H9 (cell line): ENCODE results near the gene WDR83. TPM values are rescaled to one million over a fixed set of nuclear protein-coding genes. Genes with fewer than 3 reads are reported as not detected.

ENCODE experiments used
- DNase-seq: peaks from one replicate; pipeline ENCODE4 v3.0.0-alpha.2; 2017
- H2AFZ ChIP-seq: one replicate; pipeline ENCODE4 v1.6.1; 2013; ENCODE audit warnings: mild to moderate bottlenecking, low read length, control low read depth, moderate library complexity
- H2AK5ac ChIP-seq: 2 replicates; pipeline ENCODE4 v1.6.1; 2013; ENCODE audit warnings: low read length, control low read depth, mixed read lengths; ENCODE audit not compliant: insufficient read length
- H2BK120ac ChIP-seq: one replicate; pipeline ENCODE4 v1.6.1; 2013; ENCODE audit warnings: low read depth, mild to moderate bottlenecking, low read length, control low read depth, inconsistent platforms; ENCODE audit not compliant: poor library complexity, severe bottlenecking
- H2BK12ac ChIP-seq: 2 replicates; pipeline ENCODE4 v1.6.1; 2013; ENCODE audit warnings: low read length, control low read depth, mixed read lengths, low read depth; ENCODE audit not compliant: insufficient read length
- H2BK15ac ChIP-seq: 2 replicates; pipeline ENCODE4 v1.6.1; 2013; ENCODE audit warnings: low read depth, low read length, control low read depth
- H2BK20ac ChIP-seq: one replicate; pipeline ENCODE4 v1.6.1; 2013; ENCODE audit warnings: low read depth, mild to moderate bottlenecking, low read length, control low read depth, inconsistent platforms; ENCODE audit not compliant: poor library complexity, severe bottlenecking
- H2BK5ac ChIP-seq: 2 replicates; pipeline ENCODE4 v1.6.1; 2013; ENCODE audit warnings: low read length, control low read depth, mixed read lengths; ENCODE audit not compliant: insufficient read length
- H3K14ac ChIP-seq: 2 replicates; pipeline ENCODE4 v1.6.1; 2013; ENCODE audit warnings: low read length, control low read depth; ENCODE audit not compliant: insufficient read depth
- H3K18ac ChIP-seq: 2 replicates; pipeline ENCODE4 v1.6.1; 2013; ENCODE audit warnings: low read depth, mild to moderate bottlenecking, mixed read lengths, low read length, control low read depth; ENCODE audit not compliant: insufficient read length
- H3K23ac ChIP-seq: 2 replicates; pipeline ENCODE4 v1.6.1; 2013; ENCODE audit warnings: low read length, control low read depth, mixed read lengths, low read depth; ENCODE audit not compliant: insufficient read length
- H3K23me2 ChIP-seq: 2 replicates; pipeline ENCODE4 v1.6.1; 2013; ENCODE audit warnings: low read depth, mild to moderate bottlenecking, mixed read lengths, low read length, control low read depth; ENCODE audit not compliant: insufficient read length, poor library complexity, severe bottlenecking
- H3K27ac ChIP-seq: 2 replicates; pipeline ENCODE4 v1.5.1; 2013; ENCODE audit warnings: low read length, control low read depth, mixed read lengths, low read depth; ENCODE audit not compliant: insufficient read length
- H3K27me3 ChIP-seq: 2 replicates; pipeline ENCODE4 v1.6.1; 2013; ENCODE audit warnings: low read length, control low read depth, inconsistent platforms; ENCODE audit not compliant: insufficient read depth
- H3K4ac ChIP-seq: 2 replicates; pipeline ENCODE4 v1.6.1; 2013; ENCODE audit warnings: low read depth, mild to moderate bottlenecking, control low read depth, inconsistent platforms, low read length, moderate library complexity
- H3K4me1 ChIP-seq: 2 replicates; pipeline ENCODE4 v1.6.1; 2013; ENCODE audit warnings: low read length, control low read depth, inconsistent platforms; ENCODE audit not compliant: insufficient read depth
- H3K4me2 ChIP-seq: 2 replicates; pipeline ENCODE4 v1.6.1; 2013; ENCODE audit warnings: low read length, control low read depth, mixed read lengths; ENCODE audit not compliant: insufficient read length, insufficient read depth
- H3K56ac ChIP-seq: 2 replicates; pipeline ENCODE4 v1.6.1; 2013; ENCODE audit warnings: low read depth, mild to moderate bottlenecking, mixed read lengths, low read length, control low read depth; ENCODE audit not compliant: insufficient read length
- H3K79me1 ChIP-seq: 2 replicates; pipeline ENCODE4 v1.6.1; 2013; ENCODE audit warnings: low read depth, mild to moderate bottlenecking, moderate library complexity, low read length, control low read depth, inconsistent platforms; ENCODE audit not compliant: insufficient read depth, poor library complexity, severe bottlenecking
- H3K79me2 ChIP-seq: 2 replicates; pipeline ENCODE4 v1.6.1; 2013; ENCODE audit warnings: low read length, control low read depth, inconsistent platforms; ENCODE audit not compliant: insufficient read depth
- H3K9ac ChIP-seq: 2 replicates; pipeline ENCODE4 v1.6.1; 2013; ENCODE audit warnings: low read length, control low read depth, mixed read lengths; ENCODE audit not compliant: insufficient read length; ENCODE audit errors: extremely low read depth
- H3K9me3 ChIP-seq: one replicate; pipeline ENCODE4 v1.6.1; 2013; ENCODE audit warnings: low read depth, low read length, inconsistent platforms; ENCODE audit not compliant: control insufficient read depth
- H3T11ph ChIP-seq: one replicate; pipeline ENCODE4 v1.6.1; 2013; ENCODE audit warnings: mild to moderate bottlenecking, low read length, control low read depth, inconsistent platforms
- H4K20me1 ChIP-seq: one replicate; pipeline ENCODE4 v1.6.1; 2013; ENCODE audit not compliant: control insufficient read depth, insufficient read length, insufficient read depth
- H4K5ac ChIP-seq: 2 replicates; pipeline ENCODE4 v1.6.1; 2013; ENCODE audit warnings: low read depth, mild to moderate bottlenecking, mixed read lengths, low read length, control low read depth; ENCODE audit not compliant: insufficient read length
- H4K8ac ChIP-seq: replicated peaks from 2 replicates; pipeline ENCODE4 v1.6.1; 2013; ENCODE audit warnings: low read length, control low read depth, mixed read lengths, low read depth; ENCODE audit not compliant: insufficient read length
- H4K91ac ChIP-seq: 2 replicates; pipeline ENCODE4 v1.6.1; 2013; ENCODE audit warnings: low read depth, mild to moderate bottlenecking, moderate library complexity, mixed read lengths, low read length, control low read depth; ENCODE audit not compliant: insufficient read length
- H3K27ac Mint-ChIP-seq, 3 experiments: 2 replicates in 2 of 3; 3 replicates in 1 of 3; pipeline ENCODE4 v1.8.0; 2020 to 2021; ENCODE audit warnings: mixed read lengths in 3 of 3, mild to moderate bottlenecking in 1 of 3, moderate library complexity in 1 of 3
- H3K27me3 Mint-ChIP-seq: 2 replicates; pipeline ENCODE4 v1.8.0; 2021; ENCODE audit warnings: low read depth, mild to moderate bottlenecking, moderate library complexity, mixed read lengths
- H3K36me3 Mint-ChIP-seq, 3 experiments: 2 replicates in 2 of 3; 3 replicates in 1 of 3; pipeline ENCODE4 v1.8.0; 2020 to 2021; ENCODE audit warnings: low read depth in 3 of 3, mixed read lengths in 3 of 3; ENCODE audit not compliant: insufficient read depth in 1 of 3
- H3K4me1 Mint-ChIP-seq, 2 experiments: 2 replicates each; pipeline ENCODE4 v1.8.0; 2020; ENCODE audit warnings: mixed read lengths in 2 of 2
- H3K4me3 Mint-ChIP-seq, 2 experiments: 2 replicates in 1 of 2; 3 replicates in 1 of 2; pipeline ENCODE4 v1.8.0; 2020 to 2021; ENCODE audit warnings: mild to moderate bottlenecking in 2 of 2, mixed read lengths in 2 of 2, moderate library complexity in 1 of 2
- H3K9me3 Mint-ChIP-seq, 2 experiments: 2 replicates in 1 of 2; 3 replicates in 1 of 2; pipeline ENCODE4 v1.8.0; 2020; ENCODE audit warnings: mild to moderate bottlenecking in 2 of 2, mixed read lengths in 2 of 2, moderate library complexity in 1 of 2
- CTCF ChIP-seq: fragments of 200-600 bp; sonication (generic); conservative IDR thresholded peaks from 3 replicates; pipeline ENCODE4 v1.8.0; 2021; ENCODE audit warnings: antibody characterized with exemption, mild to moderate bottlenecking
- WGBS: extraction: QIAGEN DNeasy Blood & Tissue Kit; methylation state at CpG from one replicate; pipeline ENCODE4 v1.1.7; 2013; ENCODE audit warnings: missing lambda C conversion rate, low lambda C conversion rate, mixed read lengths; ENCODE audit not compliant: insufficient read length; ENCODE audit errors: extremely low coverage; 5-methylcytosine and 5-hydroxymethylcytosine counted together
- total RNA-seq: library from RNA; stranded (reverse); gene quantifications from 2 replicates; pipeline ENCODE4 v1.2.1, GENCODE V29; 2021

WDR83 gene
- total RNA-seq, 1 experiment from 2014 or later: 21.0 TPM

- Histone ChIP-seq H2BK15ac (no peak overlapping the region), H2BK120ac (no peak overlapping the region), H3K27me3 (no peaks in the 10 kb centered on the region), H3K27ac (no peak overlapping the region), H3K4me2 (no peak overlapping the region), H2BK20ac (no peak overlapping the region), H4K20me1 (peaks cover 3% of the 10 kb centered on the region), H4K8ac (no peak overlapping the region), H2AK5ac (no peak overlapping the region), H2AFZ (no peak overlapping the region), H3K79me1 (no peaks in the 10 kb centered on the region), H3K18ac (no peak overlapping the region), H3K23me2 (peaks cover 4% of the 10 kb centered on the region), H4K91ac (no peak overlapping the region), H3K23ac (no peak overlapping the region), H3K9me3 (no peaks in the 10 kb centered on the region), H4K5ac (no peak overlapping the region), H2BK12ac (no peak overlapping the region), H3K14ac (no peak overlapping the region), H3K56ac (no peak overlapping the region), H3K79me2 (no peaks in the 10 kb centered on the region), H2BK5ac (no peak overlapping the region), H3K9ac (no peak overlapping the region), H3K4me1 (0 out of 2 replicates have a peak, but pooled peaks cover 2% of the 10 kb centered on the region), H3K4ac (no peak overlapping the region), H3T11ph (no peak overlapping the region)
- Mint-ChIP-seq H3K4me3 (peak overlapping the region; percentile 14 to 89; a peak in 4 of 5 replicates), H3K4me1 (peaks cover 4 to 7% of the 10 kb centered on the region in 2 experiments), H3K9me3 (no peaks in the 10 kb centered on the region; a peak in 1 of 5 replicates), H3K27ac (peak overlapping the region in 1 of 3 experiments; percentile 64; a peak in 3 of 7 replicates), H3K27me3 (no peaks in the 10 kb centered on the region; the same call in 1 of the 2 replicates), H3K36me3 (peaks cover 21 to 48% (median 40%) of the 10 kb centered on the region in 3 experiments)
- no peak for TF ChIP-seq CTCF
- WGBS: no CpG with 5 or more reads among the region's 6 CpGs
- DNase-seq: no peak
These were observed 31.5 kb downstream of the WDR83 start for GRCh38 chr19:12698138-12698537.
